Stimulated activated CD4-positive, alpha-beta T cell treated with anti-CD3 and anti-CD28 coated beads, TNF-alpha, amount 100 ng/mL, for 48 hours (primary cell): ENCODE data around the gene BIRC2.
"Not testable (repeated sequence)": the region's sequence is repeated elsewhere in the genome, so short reads cannot be mapped to it uniquely, and the experiment has no call there.

ENCODE experiments used
- DNase-seq, 3 donors: peaks; one replicate each; pipeline ENCODE4 v3.0.0-alpha.2; 2020; ENCODE audit warnings: low read depth in 3 of 3

BIRC2 gene

GRCh38 chr11:102322560-102322959, 24.5 kb upstream of the BIRC2 start:
- no peak for DNase-seq

GRCh38 chr11:102323542-102324251, 23.3 kb upstream of the BIRC2 start:
- DNase-seq, result no peak

GRCh38 chr11:102325088-102325487, 21.9 kb upstream of the BIRC2 start:
- DNase-seq, result no peak

GRCh38 chr11:102328748-102329147, 18.3 kb upstream of the BIRC2 start:
- DNase-seq, result no peak

- DNase-seq, result no peak
These were observed 16.8 kb upstream of the BIRC2 start for GRCh38 chr11:102330231-102330630.

- DNase-seq, result no peak
These were observed 15.7 kb upstream of the BIRC2 start for GRCh38 chr11:102331341-102331740.

GRCh38 chr11:102332611-102332994, 14.4 kb upstream of the BIRC2 start:
- no peak for DNase-seq

GRCh38 chr11:102338479-102339010, 8.5 kb upstream of the BIRC2 start:
- no peak for DNase-seq

GRCh38 chr11:102341311-102341710, 5.7 kb upstream of the BIRC2 start:
- DNase-seq, result not testable (repeated sequence)

GRCh38 chr11:102341844-102342318, 5.1 kb upstream of the BIRC2 start:
- peak; percentile 46 to 75 (median 61) for DNase-seq

GRCh38 chr11:102343809-102344208, 3.2 kb upstream of the BIRC2 start:
- no peak for DNase-seq

- no peak for DNase-seq
These were observed 1.1 kb upstream of the BIRC2 start for GRCh38 chr11:102345904-102346303.

- DNase-seq, result no peak
These were observed 612 bp upstream of the BIRC2 start for GRCh38 chr11:102346456-102346747.

- DNase-seq, result peak in 1 of 3 donors; percentile 6
These were observed 702 bp downstream of the BIRC2 start for GRCh38 chr11:102347462-102348370.

GRCh38 chr11:102357116-102357515, 10.1 kb downstream of the BIRC2 start:
- DNase-seq, result no peak

GRCh38 chr11:102359372-102359771, 12.4 kb downstream of the BIRC2 start:
- DNase-seq, result no peak

- no peak for DNase-seq
These were observed 13.7 kb downstream of the BIRC2 start for GRCh38 chr11:102360681-102361080.

GRCh38 chr11:102361086-102362031, 14.3 kb downstream of the BIRC2 start:
- DNase-seq, result no peak

- no peak for DNase-seq
These were observed 18.0 kb downstream of the BIRC2 start for GRCh38 chr11:102364991-102365390.

- no peak for DNase-seq
These were observed 20.4 kb downstream of the BIRC2 start for GRCh38 chr11:102367364-102367763.

GRCh38 chr11:102368472-102368871, 21.5 kb downstream of the BIRC2 start:
- no peak for DNase-seq
